UCSD-AML1 (cell line): ENCODE data around the gene NIPAL4.
"Not testable (repeated sequence)": the region's sequence is repeated elsewhere in the genome, so short reads cannot be mapped to it uniquely, and the experiment has no call there.

Experiments
- DNase-seq: peaks from one replicate; lab custom pipeline; 2025; ENCODE audit not compliant: unreplicated experiment; lab: John Stamatoyannopoulos, UW

NIPAL4 gene

DNA sequence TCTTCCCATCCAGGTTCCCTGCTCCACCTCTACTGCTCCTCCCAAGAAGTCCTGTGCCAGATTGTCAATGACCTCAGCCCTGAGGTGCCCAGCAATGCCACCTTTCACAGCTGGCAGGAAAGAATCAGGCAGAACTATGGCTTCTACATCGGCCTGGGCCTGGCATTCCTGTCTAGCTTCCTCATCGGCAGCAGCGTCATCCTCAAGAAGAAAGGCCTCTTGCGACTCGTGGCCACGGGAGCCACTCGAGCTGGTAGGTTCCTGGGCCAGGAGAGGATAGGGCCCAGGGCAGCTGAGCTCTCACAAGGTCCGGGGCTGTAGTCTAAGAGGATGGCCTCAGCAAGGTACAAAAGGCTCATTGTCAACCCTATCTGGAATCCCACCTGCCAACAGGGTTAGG, 3.1 kb downstream of the NIPAL4 start:
- no peak for DNase-seq

DNA sequence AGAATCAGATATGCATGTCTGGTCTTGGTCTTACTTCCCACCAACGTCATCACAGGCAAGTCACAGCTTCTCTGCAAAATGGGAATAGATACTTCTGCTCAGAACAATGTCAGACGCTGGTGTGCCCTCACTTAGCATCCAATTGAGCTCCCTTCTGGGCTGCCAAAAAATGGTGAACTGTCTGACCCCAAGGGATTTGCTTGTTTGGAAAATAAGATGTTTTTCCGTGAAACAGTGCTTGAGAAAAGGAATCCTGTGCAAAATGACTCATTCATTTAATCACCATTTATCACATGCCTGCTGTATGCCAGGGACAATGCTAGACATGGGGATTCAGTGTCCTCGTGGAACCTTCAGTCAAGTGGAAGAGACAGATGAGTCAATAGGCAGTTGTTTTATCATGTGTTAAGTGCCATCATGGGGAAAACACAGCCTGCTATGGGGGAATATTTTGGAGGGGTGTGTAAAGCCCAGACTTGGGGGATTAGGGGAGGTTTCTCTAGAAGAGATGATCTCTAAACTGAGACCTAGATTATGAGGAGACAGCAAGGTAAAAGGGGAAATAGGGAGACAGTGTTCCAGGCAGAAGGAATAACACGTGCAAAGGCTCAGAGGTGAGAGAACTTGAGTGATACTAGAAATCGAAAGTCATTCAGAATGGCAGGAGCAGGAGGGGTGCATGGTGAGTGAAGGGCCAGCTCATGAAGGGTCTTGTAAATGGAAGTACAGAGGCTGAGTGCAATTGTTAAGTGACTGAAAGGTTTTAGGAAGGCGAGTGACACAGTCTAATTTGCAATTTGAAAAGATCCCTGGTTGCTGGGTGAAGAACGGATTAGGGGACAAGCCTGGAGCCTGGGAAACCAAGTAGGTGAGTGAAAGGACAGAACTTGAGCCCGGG, 3.9 kb downstream of the NIPAL4 start:
- no peak for DNase-seq

DNA sequence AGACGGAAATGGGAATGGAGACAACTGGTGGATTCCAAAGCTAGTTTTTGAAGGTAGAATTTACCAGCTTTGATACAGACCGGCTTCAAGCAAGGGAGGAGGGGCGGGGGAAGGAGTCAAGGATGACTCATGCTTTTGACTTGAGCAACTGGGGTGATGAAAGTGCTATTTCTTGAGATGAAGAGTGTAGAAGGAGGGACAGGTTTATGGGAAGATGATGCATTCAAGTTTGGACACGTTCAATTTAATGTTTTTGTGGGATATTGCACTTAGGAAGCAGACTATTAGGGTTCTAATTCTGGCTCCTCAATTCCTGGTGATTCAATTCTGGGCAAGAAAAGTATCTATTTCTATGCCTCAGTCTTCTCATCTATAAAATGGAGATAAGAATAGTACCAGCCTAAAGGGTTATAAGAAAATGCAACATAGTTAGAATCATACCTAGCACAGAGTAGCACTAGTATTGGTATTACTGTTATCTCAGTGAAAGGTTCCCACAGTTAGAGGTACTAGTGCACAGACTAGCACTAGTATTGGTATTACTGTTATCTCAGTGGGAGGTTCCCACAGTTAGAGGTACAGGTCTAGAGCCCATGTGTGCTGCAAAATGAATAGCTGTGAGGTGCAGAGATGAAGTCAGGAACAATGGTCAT, 4.6 kb downstream of the NIPAL4 start:
- no peak for DNase-seq

DNA sequence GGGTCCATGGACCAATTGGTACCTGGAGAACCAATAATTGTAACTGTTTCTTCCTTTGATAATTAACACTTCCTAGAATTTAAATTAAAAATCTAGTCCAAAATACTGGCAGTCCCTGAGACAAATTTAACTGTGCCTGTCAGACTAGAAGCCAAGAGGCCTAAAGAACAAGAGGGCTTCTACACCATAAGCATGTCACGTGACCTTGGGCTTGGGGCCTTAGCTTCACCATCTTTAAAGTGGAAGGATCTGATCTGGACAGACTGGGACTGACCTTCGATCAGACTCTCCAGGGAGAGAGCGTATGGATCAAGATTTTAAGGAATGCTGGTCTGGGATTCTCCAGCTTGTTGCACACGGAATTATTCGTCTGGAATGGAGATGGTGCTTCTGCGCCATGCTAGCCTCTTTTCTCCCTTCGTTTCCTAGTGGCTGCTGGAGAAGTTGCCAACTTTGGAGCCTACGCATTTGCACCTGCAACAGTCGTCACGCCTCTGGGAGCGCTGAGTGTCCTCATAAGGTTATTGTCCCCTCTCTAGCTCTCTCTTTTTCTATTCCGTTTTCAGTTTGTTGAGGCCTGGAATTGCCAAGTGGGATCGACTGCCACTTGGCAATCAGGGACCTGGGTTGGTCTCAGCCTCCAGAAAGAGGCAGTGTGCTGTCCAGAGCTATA, 8.4 kb downstream of the NIPAL4 start:
- DNase-seq = no peak

DNA sequence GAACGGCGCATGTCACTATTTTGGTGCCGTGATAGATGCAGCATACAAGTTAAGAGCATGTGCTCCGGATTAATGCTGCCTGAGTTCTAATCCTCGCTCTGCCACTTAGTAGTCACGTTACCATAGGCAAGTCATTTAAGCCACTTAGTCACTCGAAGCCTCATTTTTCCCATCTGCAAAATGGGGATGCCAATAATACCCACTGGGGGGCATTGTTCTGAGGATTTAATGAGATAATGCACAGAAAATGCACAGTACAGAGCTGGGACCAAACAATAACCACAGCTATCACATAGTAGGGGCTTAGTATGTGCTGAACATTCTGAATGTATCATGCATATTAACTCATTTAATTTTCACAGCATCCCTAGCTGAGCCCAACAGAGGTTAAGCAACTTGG, 9.1 kb downstream of the NIPAL4 start:
- no peak for DNase-seq

DNA sequence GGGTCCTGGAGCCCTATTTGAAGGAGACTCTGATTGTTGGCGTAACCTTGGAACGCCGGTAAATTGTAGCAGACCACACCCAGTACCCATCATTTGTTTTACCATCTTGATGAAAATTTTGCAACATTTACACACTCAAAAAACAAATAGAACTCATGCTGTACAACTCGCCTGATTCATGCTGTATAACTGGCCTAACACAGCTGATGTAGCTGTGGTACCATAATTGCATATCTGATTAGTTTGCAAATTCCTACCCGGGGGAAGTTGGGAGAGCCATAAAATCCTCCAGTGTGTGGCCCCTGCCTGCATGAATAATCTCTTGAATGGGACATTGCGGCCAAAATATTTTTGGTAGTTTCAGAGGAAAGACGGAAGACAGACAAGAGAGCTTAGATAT, 9.7 kb downstream of the NIPAL4 start:
- DNase-seq = no peak

DNA sequence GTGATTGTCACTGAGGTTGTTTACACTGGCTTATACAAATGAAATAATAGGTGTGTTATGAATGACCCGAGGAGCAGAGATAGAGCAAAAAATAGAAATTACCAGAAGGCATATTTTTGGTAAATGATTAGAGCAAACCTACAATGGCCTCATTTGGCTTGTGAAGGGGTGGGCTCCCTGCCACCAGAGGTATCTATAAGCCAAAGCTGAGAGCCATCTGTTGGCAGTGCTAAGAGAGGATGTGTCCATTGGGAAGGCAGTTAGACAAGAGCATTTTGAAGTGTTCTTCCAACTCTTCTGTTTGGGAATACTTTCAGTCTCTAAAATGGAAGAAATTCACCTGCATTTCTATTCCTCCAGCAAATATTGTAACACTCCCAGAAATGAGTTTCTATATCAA, 10.6 kb downstream of the NIPAL4 start:
- DNase-seq = no peak

DNA sequence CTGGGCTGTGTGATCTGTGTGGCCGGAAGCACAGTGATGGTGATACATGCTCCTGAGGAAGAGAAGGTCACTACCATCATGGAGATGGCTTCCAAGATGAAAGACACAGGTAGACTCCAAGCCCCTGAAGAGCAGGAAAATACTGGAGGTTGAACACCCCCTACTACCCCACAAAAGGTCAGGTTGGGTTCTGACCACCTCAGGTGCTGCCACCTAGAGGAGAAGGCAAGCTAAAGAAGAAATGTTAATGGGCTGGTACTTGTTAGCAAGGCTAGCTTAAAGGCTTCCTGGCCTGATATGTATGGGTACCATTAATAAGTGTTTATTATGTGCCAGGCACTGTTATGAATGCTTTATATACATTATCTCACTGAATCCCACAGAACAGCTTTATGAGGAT, 11.7 kb downstream of the NIPAL4 start:
- no peak for DNase-seq

DNA sequence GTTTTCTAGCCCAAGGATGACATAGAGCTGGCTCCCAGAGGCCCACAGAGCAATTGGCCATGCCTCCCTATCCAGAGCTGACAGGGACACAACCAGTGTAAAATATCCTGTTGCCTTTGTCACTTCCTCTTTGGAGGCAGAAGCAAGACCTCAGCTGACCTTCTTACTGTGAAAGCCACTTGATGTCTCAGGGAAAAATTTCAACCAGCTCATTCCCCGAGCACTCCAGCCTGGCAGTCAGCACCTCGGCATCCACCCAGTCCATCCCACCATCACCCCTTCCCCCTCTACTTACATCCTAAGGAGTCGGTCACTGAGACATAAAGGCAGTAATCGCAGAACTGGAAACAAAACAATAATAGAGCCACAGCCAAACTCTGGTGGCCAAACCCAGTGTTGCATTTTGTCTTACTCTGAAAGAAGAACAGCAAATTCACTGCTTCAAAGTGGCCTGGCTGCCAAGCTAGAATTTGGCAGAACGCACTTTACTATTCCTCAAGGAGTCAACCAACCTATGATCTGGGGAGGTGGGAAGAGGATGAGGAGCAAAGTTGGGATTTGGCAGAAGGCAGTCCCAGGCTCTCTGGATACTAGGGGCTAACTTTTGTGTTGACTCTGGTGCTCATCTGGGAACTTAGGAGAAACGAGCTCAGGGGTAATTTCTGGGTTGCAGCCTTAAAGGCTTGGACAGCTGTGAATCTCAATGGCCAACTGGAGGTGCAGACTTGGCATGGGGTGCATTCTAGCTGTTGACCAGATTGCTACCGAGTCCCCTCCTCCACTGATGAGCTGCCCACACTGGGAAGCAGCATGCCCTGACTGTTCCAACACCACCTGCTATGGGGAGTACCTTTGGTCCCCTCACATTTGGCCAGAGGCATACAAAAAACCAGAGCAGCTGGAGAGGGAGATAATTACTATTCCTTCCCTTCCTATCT, 13.6 kb downstream of the NIPAL4 start:
- DNase-seq = peak; percentile 16

DNA sequence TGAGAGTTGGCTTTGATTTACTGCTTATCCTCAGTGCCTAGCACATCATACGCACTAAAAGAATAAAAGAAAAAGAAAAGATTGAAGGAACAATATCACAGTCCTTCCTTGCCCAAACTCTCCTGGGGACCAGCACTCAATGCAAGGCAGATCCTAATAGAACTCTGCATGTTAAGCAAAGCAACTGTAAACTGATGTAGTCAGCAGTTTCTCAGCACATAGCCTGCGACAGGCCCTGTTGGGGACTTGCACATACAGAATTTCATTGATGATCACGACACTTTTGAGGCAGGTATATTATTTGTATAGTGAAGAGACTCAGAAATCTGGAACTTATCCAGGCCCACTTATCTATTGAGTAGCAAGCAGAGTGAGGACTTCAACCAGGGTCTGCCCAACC, 15.4 kb downstream of the NIPAL4 start:
- DNase-seq = no peak

DNA sequence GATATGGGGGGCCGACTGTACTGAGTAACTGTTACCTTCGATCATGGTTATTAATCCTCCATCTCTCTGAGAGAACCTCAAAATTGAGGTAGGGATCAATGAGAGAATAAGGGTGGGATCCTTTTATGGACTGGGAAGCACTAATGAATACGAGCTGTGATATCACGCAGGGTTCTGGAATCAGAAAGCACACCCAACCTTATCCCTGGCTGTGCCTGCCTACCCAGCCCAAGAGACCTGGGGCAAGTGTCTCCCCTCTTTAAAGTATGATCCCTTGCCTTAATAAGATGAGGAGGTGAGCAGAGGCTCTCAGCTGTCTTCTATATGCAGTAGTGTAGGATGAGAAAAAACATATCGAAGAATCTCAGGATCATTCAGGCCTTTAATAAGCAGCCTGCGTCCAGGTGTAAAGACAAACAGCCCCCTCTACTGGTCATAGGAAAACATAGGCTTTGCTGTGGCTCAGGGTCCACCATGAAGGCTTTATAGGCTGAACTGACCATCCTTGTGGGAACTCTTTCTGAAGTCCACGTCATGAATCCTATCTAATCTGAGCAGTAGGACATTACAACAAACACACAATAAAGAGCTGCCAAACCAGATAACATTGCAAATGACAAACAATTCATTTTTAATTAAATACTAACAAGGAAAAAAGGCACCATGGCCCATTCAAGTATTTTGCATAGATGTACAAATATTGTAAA, 16.8 kb downstream of the NIPAL4 start:
- DNase-seq = no peak

DNA sequence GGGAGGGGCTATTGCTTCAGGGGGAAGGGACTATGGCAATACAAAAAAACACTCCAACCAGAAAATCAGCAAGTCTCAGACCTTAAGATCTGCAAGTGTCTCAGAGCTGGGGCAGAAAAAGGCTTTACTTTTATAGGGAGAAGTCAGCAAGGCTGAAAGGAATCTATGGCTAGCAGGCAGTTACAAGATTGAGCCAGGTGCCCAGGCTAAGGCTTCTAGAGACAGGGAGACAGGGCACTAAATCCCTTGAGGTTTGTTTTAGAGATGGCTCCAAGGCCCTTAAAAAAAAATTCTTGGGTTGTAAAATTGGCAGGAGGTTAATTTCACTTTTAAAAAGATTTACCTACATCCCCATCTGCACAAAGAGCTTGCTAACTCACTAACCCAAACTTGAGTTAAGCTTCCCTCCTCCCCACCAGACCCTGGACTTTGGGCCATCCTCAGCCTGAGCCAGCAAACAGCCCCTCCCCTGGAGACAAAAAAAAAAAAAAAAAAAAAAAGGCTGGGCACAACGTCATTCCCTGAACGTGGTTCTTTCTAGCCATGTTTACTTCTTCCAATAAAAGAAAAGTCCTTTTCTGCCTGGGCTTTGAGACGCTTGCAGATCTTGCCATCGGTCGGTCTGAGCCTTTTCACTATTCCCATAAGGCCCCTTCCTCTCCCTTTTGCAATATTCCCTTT, 17.9 kb downstream of the NIPAL4 start:
- DNase-seq = no peak

DNA sequence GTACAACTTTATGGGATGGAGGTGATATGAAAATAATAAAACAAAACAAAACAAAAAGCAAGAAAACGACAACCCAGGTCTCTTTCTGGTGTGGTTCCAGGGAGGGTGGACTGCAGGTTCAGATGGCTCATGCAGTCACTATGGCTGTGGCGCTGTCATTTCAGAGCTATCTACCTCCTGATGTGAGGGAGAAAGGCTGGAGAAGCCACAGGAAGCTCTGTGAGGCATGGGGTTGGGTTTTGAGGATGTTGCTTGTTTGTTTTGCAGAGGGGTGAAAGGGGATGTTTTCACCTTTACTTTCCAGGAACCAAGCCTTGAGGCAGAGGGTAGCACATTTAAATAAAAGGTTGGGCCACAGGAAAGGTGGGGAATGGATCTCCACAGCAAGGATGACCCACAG, 18.7 kb downstream of the NIPAL4 start:
- no peak for DNase-seq

DNA sequence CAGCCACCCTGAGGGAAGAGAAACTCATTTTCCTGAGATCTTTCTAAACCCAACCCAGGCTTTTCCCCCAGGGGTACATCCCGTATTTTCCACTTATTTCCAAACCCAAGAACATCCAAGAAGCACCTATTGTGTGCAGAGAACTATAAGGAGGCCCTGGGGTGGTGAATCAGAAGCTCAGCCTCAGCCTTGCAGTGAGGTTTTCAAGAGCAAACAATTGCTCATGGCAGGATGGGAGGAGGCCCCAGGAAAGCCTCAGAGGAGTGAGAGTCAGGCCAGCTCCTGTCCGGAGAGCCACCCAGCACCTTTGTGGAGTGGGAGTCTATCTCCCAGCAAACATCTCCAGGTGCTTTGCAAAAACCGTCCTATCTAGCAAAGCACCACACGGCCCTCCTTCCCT, 19.2 kb downstream of the NIPAL4 start:
- DNase-seq = no peak

DNA sequence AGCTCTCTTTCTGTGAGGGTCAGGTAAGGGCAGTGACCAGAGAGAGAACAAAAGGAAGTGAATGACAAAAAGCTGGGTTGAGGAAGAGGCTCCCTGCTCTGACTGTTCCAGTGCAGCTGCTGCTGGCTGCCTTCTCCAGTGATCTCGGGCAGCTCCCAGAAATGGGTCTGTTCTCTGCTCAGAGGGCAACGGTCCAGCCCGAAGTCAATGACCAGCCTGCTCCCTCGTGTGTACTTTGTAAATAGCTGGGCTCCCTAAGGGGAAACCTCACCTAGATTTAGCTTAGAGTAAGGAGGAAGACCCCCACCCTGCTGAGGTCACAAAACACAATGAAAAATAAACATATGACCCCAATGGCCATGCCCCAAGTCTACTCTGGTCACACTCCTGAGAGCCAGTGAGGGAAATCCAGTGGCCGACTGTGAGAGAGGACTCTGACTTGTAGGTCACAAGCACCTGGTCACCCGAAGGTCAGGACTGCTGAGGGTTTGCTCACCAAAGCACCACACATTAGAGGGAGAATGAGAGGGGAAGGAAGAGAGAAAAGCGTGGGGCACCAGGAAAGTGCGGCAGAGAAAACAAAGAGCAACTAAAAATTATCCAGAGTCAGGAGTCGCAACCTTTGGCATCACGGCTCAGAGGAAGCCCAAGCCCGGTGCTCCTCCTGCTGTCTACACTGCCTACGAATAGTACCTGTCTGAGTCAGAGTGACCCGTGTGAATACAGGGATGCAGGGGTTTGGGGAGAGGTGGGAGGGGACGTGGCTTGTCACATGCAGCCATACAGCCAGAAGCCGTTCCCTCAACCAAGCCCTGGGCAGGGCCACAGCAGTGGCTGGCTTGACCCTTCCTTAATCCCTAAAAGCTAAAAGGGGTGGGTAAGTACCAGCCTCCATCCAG, 19.8 kb downstream of the NIPAL4 start:
- no peak for DNase-seq

DNA sequence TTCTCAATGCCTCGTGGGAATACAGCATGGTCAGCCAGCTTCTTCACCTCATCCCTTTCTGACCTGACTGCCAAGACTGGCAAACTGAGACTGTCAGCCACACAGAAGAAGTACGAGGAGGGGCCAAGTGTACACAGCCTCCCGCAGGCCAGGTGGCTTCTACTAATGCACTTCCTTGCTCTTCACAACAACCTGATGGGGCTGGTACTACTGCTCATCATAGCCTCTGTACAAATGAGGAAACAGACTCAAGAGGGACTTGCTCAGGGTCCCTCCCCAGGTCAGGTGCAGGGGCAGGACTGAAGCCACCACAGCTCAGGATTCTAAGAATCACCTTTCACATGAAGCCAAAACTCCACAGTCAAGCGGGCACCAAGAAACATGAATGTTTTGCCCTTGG, 21.3 kb downstream of the NIPAL4 start:
- DNase-seq = no peak

DNA sequence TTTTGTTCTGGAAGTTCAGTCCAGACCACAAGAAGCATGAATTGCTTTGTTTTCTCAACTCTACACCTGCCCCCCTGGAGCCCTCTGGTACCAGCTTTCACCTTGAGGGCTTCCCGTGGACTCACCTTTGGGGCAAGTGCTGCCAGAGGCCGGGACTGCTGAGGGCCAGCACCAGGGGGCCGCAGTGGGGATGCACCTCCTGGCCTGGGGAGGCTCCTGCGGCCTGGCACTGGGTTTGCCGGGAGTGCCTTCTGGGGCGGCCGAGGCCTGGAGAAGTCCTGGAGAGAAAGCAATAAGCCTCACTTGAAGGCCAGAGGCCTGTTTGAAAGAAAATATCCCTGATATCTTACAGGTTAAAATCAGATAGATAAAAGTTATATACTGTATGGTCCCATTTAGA, 21.7 kb downstream of the NIPAL4 start:
- no peak for DNase-seq

DNA sequence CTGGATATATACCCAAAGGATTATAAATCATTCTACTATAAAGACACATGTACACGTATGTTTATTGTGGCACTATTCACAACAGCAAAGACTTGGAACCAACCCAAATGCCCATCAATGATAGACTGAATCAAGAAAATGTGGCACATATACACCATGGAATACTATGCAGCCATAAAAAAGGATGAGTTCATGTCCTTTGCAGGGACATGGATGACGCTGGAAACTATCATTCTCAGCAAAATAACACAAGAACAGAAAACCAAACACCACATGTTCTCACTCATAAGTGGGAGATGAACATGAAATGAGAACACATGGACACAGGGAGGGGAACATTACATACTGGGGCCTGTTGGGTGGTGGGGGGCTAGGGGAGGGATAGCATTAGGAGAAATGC, 22.7 kb downstream of the NIPAL4 start:
- DNase-seq = not testable (repeated sequence)

DNA sequence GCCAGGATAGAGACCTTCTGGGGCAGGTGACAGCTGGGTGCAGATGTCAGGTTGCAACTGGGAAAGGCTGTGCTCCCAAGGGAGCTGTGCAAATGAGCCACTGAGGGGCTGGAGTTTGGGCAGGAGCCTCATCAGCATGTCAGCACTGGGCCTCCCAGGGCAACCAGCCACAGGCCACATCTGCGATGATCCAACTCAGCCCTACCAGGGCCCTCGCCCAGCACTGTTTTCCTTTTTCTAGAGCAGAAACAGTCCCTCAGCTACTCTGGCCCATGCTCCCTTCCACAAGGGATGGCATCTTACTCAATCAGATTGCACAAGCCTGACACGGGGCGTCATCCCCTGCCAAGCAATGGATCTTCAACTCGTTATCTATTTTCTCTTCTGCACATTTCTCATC, 24.8 kb downstream of the NIPAL4 start:
- no peak for DNase-seq
